HepG2 (cell line): ENCODE data around the gene FRMD3. TPM values are rescaled to one million over a fixed set of nuclear protein-coding genes. Genes with fewer than 3 reads are reported as not detected.

Experiments used
- ATAC-seq: fragments of 200-7000 bp; cut with Tn5 transposase; 3 replicates; pipeline ENCODE4 v1.9.1; 2020; ENCODE audit warnings: mild to moderate bottlenecking, moderate library complexity
- BruUV-seq: library from RNA; stranded (reverse); fragments of 400-500 nt; replicated peaks from 2 replicates; lab custom pipeline; 2021; lab: Mats Ljungman, UMichigan
- CTCF ChIA-PET: fragments of 300-600 bp; formaldehyde crosslinking; extraction: SDS; loops from one replicate; lab custom pipeline; 2021; ENCODE audit warnings: low total read pairs, inconsistent platforms, low intra/inter-chr PET ratio; lab: Yijun Ruan, JAX
- POLR2A ChIA-PET: fragments of 350-600 bp; sonication (Branson Sonifier 250); formaldehyde crosslinking; loops from one replicate; lab custom pipeline; 2020; ENCODE audit warnings: antibody characterized with exemption, inconsistent platforms; lab: Yijun Ruan, JAX
- DNase-seq: peaks from one replicate; pipeline ENCODE4 v3.0.0-alpha.2; 2015; ENCODE audit warnings: low spot score
- FAIRE-seq: peaks from 3 replicates; lab custom pipeline; 2011; peaks lifted over from hg19 to GRCh38; lab: Jason Lieb, UNC
- H2AFZ ChIP-seq: one replicate; pipeline ENCODE4 v1.6.1; 2011; ENCODE audit warnings: low read length, inconsistent platforms
- H3K27ac ChIP-seq: fragments of 300-600 bp; 3 replicates; pipeline ENCODE4 v1.8.0; 2011; ENCODE audit warnings: mixed run types, mild to moderate bottlenecking, mixed read lengths, low read length, inconsistent platforms; ENCODE audit not compliant: insufficient read depth; ENCODE audit errors: extremely low read length
- H3K27me3 ChIP-seq, 2 experiments: fragments of 200-600 bp in 1 of 2; 2 replicates in 1 of 2; 3 replicates in 1 of 2; pipeline versions ENCODE4 v1.6.0 to v1.8.0; 2011; ENCODE audit warnings: low read length in 2 of 2, mild to moderate bottlenecking in 2 of 2, moderate library complexity in 2 of 2, inconsistent platforms in 1 of 2; ENCODE audit not compliant: insufficient read depth in 2 of 2, control insufficient read depth in 1 of 2
- H3K36me3 ChIP-seq, 2 experiments: fragments of 200-600 bp in 1 of 2; replicated peaks in 1 of 2; 2 replicates in 1 of 2; 3 replicates in 1 of 2; pipeline versions ENCODE4 v1.5.1 to v1.8.0; 2011; ENCODE audit warnings: low read length in 2 of 2, inconsistent platforms in 1 of 2; ENCODE audit not compliant: insufficient read depth in 2 of 2, control insufficient read depth in 1 of 2
- H3K4me1 ChIP-seq: 2 replicates; pipeline ENCODE4 v1.5.1; 2012; ENCODE audit warnings: low read length, inconsistent platforms; ENCODE audit not compliant: insufficient read depth
- H3K4me2 ChIP-seq: 2 replicates; pipeline ENCODE4 v1.6.0; 2011; ENCODE audit warnings: low read depth, low read length, inconsistent platforms
- H3K4me3 ChIP-seq, 3 experiments: fragments of 200-600 bp in 1 of 3; sonication (generic), shearing (Covaris generic) in 1 of 3; replicated peaks in 1 of 3; 2 replicates each; pipeline ENCODE4 v1.5.1; 2011 to 2016; ENCODE audit warnings: low read length in 3 of 3, inconsistent platforms in 2 of 3, low read depth in 2 of 3, mild to moderate bottlenecking in 2 of 3, control low read depth in 1 of 3, mixed read lengths in 1 of 3; ENCODE audit not compliant: insufficient read depth in 1 of 3
- H3K79me2 ChIP-seq: one replicate; pipeline ENCODE4 v1.6.1; 2011; ENCODE audit warnings: low read length, inconsistent platforms; ENCODE audit not compliant: insufficient read depth
- H3K9ac ChIP-seq: 2 replicates; pipeline ENCODE4 v1.6.0; 2011; ENCODE audit warnings: mild to moderate bottlenecking, low read depth, low read length, inconsistent platforms; ENCODE audit not compliant: insufficient read depth
- H3K9me3 ChIP-seq: 2 replicates; pipeline ENCODE4 v1.5.1; 2012; ENCODE audit warnings: mild to moderate bottlenecking, low read length
- H4K20me1 ChIP-seq: 2 replicates; pipeline ENCODE4 v1.6.0; 2011; ENCODE audit warnings: inconsistent platforms, mild to moderate bottlenecking, low read length, moderate library complexity; ENCODE audit not compliant: insufficient read depth
- GATAD2A ChIP-seq: IDR thresholded peaks from 2 replicates; pipeline ENCODE4 v1.6.1; 2016
- HNF4A ChIP-seq: sonication (generic); formaldehyde crosslinking; IDR thresholded peaks from 2 replicates; pipeline ENCODE4 v1.4.0; 2020; ENCODE audit warnings: missing genetic modification reagents
- MED8 ChIP-seq: sonication (generic); formaldehyde crosslinking; IDR thresholded peaks from 2 replicates; pipeline ENCODE4 v1.8.1; 2023; ENCODE audit warnings: mild to moderate bottlenecking, missing genetic modification reagents; ENCODE audit not compliant: insufficient replicate concordance
- MIER3 ChIP-seq: IDR thresholded peaks from 2 replicates; pipeline ENCODE4 v1.6.1; 2016; ENCODE audit warnings: missing compliant biosample characterization, borderline replicate concordance
- SNAI1 ChIP-seq: sonication (generic); formaldehyde crosslinking; IDR thresholded peaks from 2 replicates; pipeline ENCODE4 v1.5.0; 2020; ENCODE audit warnings: mild to moderate bottlenecking, missing genetic modification reagents, borderline replicate concordance
- SOX13 ChIP-seq, 3 experiments: fragments of 450-650 bp in 1 of 3; sonication (generic) in 1 of 3; formaldehyde crosslinking in 1 of 3; IDR thresholded peaks in 2 of 3; conservative IDR thresholded peaks in 1 of 3; 2 replicates each; pipeline versions ENCODE4 v1.5.0 to v1.6.1; 2016 to 2020; ENCODE audit warnings: antibody characterized with exemption in 1 of 3, mild to moderate bottlenecking in 1 of 3, missing compliant biosample characterization in 1 of 3, missing genetic modification reagents in 1 of 3, moderate library complexity in 1 of 3
- ZMAT3 ChIP-seq: sonication (generic); formaldehyde crosslinking; conservative IDR thresholded peaks from 2 replicates; pipeline ENCODE4 v1.7.0; 2021; ENCODE audit warnings: missing genetic modification reagents
- ZNF232 ChIP-seq: sonication (generic); formaldehyde crosslinking; IDR thresholded peaks from 2 replicates; pipeline ENCODE4 v1.4.0; 2020; ENCODE audit warnings: missing genetic modification reagents, borderline replicate concordance
- WGBS: methylation state at CpG from one replicate; pipeline ENCODE4 v1.1.6; 2017; ENCODE audit warnings: low lambda C conversion rate; 5-methylcytosine and 5-hydroxymethylcytosine counted together
- in situ Hi-C: cut with HindIII; loops from 2 replicates; pipeline ENCODE4 v1.10.0; 2017; ENCODE audit warnings: low pct_unique_long_range_greater_than_20kb; ENCODE audit not compliant: extremely low pct_ligation_motif_present
- intact Hi-C: fragments of 100-400 bp; cut with micrococcal nuclease; formaldehyde crosslinking; loops from one replicate; pipeline ENCODE4 v1.10.0; 2022; ENCODE audit not compliant: unreplicated experiment
- polyA plus RNA-seq, 8 experiments: library from polyadenylated mRNA; depleted of rRNA in 3 of 8; stranded (reverse) in 7 of 8; unstranded in 1 of 8; fragments of >200 nt; fragmentation: Illumina TruSeq in 4 of 8; extraction: Trizol in 4 of 8; gene quantifications; 2 replicates each; pipeline versions ENCODE4 v1.2.1 to v1.2.3, GENCODE V29; 2011 to 2016; ENCODE audit warnings: low read depth in 4 of 8, missing spikeins in 1 of 8, mixed read lengths in 1 of 8; ENCODE audit not compliant: insufficient read depth in 1 of 8
- total RNA-seq, 5 experiments: library from RNA; depleted of rRNA; stranded (reverse); fragments of >200 nt; fragmentation: Illumina TruSeq; extraction: Trizol; gene quantifications; 2 replicates each; pipeline ENCODE4 v1.2.3, GENCODE V29; 2016; ENCODE audit warnings: low read depth in 1 of 5
- TF ChIP-seq, protein P1 (sequence below): sonication (generic); formaldehyde crosslinking; IDR thresholded peaks from 2 replicates; pipeline ENCODE4 v1.5.0; 2020; ENCODE audit warnings: mild to moderate bottlenecking, missing genetic modification reagents, borderline replicate concordance
- TF ChIP-seq, protein P2 (sequence below): IDR thresholded peaks from 2 replicates; pipeline ENCODE4 v1.6.1; 2012; ENCODE audit warnings: low read length, improper control_type of control experiment

FRMD3 gene
- total and polyA plus RNA-seq, 2 of the 13 experiments (the other 11 are each of a cell fraction or from before 2014, with no cell fraction given): 3.2 to 7.7 TPM

DNA sequence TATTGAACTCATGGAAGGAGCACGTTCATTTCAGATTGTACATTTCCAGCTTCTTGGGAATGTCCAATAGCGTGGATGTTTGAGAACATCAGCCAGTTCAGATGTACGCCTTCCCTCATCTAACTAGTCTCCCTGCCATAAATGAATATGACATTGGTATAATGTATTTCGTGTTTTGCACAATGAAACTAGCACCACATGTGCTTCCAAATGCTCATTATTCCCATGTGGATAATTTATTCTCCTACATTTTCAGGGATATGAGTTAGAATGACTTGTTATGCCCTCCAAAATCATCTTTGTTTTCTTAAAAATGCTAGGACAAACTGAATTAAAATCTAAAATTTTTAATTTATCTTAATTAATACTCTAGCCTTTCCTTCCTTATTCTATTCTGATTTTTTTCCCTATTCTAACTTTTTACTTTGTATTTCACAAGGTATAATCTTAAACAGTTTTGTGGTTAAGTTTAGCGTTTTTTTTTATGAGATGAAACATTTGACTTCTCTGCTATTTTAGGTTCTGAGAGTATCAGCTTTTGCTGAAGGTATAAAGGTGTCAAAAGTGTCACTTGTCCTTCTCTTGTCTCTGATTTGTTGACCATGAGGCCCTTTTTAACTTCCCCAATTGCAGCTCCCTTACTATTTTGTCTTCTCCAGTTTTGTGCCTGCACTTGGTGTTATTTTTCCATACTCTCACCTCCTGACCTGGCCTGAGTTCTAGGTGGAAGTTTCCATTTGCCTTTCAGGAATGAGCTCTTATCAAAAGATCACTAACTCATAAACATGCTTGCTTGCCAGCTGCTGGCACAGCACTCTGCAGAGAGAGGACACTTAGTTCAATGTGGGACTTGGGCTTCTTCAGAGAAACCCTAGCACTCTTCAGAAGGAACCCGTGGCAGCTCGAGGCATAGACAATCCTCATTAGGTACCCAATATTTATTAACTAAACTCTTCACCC lies 106.8 kb downstream of the FRMD3 start:
- BruUV-seq: no TSS peak
- Histone ChIP-seq H2AFZ (no peak overlapping the region), H3K36me3 (no peaks in the 10 kb centered on the region), H3K27me3 (no peaks in the 10 kb centered on the region), H3K4me3 (peak overlapping the region in 1 of 3 experiments; percentile 48; a peak in 1 of 6 replicates), H3K27ac (peak overlapping the region; percentile 64), H3K4me1 (peaks cover 78% of the 10 kb centered on the region), H3K9ac (peak overlapping the region; percentile 40), H4K20me1 (no peaks in the 10 kb centered on the region), H3K79me2 (no peaks in the 10 kb centered on the region), H3K4me2 (peak overlapping the region; percentile 58), H3K9me3 (no peaks in the 10 kb centered on the region)
- ChIA-PET CTCF (no interaction called here), POLR2A (interaction anchor here (1.1 to 3.2 kb wide), 2 partner anchors 7 to 95 kb away, joined by 4 to 12 read pairs; no protein-coding TSS in a partner anchor)
- 74% methylated on average over 7 of the region's 7 CpGs for WGBS
- intact Hi-C loops (no loop called here), in situ Hi-C loops (no loop called here)
- DNase-seq (peak; percentile 64), FAIRE-seq (peak; percentile 80), ATAC-seq (peak; percentile 61)
- peak; percentile 23; the same call in 1 of the 2 replicates for TF ChIP-seq GATAD2A (CRISPR knock-in tag)
- no peak for TF ChIP-seq MED8 (CRISPR knock-in tag)
- TF ChIP-seq SOX13 (IDR thresholded peaks at IDR 0.05): no peak
- TF ChIP-seq SOX13 (CRISPR knock-in tag; conservative IDR thresholded peaks at IDR 0.05 in 1 of 2, IDR thresholded peaks at IDR 0.05 in 1 of 2): peak in 1 of 2 experiments; percentile 60; a peak in 1 of 4 replicates
- TF ChIP-seq SNAI1: no peak
- TF ChIP-seq, protein P1, sequence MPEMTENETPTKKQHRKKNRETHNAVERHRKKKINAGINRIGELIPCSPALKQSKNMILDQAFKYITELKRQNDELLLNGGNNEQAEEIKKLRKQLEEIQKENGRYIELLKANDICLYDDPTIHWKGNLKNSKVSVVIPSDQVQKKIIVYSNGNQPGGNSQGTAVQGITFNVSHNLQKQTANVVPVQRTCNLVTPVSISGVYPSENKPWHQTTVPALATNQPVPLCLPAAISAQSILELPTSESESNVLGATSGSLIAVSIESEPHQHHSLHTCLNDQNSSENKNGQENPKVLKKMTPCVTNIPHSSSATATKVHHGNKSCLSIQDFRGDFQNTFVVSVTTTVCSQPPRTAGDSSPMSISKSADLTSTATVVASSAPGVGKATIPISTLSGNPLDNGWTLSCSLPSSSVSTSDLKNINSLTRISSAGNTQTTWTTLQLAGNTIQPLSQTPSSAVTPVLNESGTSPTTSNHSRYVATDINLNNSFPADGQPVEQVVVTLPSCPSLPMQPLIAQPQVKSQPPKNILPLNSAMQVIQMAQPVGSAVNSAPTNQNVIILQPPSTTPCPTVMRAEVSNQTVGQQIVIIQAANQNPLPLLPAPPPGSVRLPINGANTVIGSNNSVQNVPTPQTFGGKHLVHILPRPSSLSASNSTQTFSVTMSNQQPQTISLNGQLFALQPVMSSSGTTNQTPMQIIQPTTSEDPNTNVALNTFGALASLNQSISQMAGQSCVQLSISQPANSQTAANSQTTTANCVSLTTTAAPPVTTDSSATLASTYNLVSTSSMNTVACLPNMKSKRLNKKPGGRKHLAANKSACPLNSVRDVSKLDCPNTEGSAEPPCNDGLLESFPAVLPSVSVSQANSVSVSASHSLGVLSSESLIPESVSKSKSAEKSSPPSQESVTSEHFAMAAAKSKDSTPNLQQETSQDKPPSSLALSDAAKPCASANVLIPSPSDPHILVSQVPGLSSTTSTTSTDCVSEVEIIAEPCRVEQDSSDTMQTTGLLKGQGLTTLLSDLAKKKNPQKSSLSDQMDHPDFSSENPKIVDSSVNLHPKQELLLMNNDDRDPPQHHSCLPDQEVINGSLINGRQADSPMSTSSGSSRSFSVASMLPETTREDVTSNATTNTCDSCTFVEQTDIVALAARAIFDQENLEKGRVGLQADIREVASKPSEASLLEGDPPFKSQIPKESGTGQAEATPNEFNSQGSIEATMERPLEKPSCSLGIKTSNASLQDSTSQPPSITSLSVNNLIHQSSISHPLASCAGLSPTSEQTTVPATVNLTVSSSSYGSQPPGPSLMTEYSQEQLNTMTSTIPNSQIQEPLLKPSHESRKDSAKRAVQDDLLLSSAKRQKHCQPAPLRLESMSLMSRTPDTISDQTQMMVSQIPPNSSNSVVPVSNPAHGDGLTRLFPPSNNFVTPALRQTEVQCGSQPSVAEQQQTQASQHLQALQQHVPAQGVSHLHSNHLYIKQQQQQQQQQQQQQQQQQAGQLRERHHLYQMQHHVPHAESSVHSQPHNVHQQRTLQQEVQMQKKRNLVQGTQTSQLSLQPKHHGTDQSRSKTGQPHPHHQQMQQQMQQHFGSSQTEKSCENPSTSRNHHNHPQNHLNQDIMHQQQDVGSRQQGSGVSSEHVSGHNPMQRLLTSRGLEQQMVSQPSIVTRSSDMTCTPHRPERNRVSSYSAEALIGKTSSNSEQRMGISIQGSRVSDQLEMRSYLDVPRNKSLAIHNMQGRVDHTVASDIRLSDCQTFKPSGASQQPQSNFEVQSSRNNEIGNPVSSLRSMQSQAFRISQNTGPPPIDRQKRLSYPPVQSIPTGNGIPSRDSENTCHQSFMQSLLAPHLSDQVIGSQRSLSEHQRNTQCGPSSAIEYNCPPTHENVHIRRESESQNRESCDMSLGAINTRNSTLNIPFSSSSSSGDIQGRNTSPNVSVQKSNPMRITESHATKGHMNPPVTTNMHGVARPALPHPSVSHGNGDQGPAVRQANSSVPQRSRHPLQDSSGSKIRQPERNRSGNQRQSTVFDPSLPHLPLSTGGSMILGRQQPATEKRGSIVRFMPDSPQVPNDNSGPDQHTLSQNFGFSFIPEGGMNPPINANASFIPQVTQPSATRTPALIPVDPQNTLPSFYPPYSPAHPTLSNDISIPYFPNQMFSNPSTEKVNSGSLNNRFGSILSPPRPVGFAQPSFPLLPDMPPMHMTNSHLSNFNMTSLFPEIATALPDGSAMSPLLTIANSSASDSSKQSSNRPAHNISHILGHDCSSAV (CRISPR knock-in tag): no peak
- no peak for TF ChIP-seq MIER3 (CRISPR knock-in tag)
- TF ChIP-seq, protein P2, sequence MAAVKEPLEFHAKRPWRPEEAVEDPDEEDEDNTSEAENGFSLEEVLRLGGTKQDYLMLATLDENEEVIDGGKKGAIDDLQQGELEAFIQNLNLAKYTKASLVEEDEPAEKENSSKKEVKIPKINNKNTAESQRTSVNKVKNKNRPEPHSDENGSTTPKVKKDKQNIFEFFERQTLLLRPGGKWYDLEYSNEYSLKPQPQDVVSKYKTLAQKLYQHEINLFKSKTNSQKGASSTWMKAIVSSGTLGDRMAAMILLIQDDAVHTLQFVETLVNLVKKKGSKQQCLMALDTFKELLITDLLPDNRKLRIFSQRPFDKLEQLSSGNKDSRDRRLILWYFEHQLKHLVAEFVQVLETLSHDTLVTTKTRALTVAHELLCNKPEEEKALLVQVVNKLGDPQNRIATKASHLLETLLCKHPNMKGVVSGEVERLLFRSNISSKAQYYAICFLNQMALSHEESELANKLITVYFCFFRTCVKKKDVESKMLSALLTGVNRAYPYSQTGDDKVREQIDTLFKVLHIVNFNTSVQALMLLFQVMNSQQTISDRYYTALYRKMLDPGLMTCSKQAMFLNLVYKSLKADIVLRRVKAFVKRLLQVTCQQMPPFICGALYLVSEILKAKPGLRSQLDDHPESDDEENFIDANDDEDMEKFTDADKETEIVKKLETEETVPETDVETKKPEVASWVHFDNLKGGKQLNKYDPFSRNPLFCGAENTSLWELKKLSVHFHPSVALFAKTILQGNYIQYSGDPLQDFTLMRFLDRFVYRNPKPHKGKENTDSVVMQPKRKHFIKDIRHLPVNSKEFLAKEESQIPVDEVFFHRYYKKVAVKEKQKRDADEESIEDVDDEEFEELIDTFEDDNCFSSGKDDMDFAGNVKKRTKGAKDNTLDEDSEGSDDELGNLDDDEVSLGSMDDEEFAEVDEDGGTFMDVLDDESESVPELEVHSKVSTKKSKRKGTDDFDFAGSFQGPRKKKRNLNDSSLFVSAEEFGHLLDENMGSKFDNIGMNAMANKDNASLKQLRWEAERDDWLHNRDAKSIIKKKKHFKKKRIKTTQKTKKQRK: no peak
- peak; percentile 26; the same call in 1 of the 2 replicates for TF ChIP-seq HNF4A (CRISPR knock-in tag)
- TF ChIP-seq ZMAT3: no peak
- TF ChIP-seq ZNF232 (CRISPR knock-in tag): no peak
